GM21381 (cell line): ENCODE measurements around the gene ZIC3.
"Not testable (repeated sequence)": the region's sequence is repeated elsewhere in the genome, so short reads cannot be mapped to it uniquely, and the experiment has no call there.

ENCODE experiments used
- ATAC-seq: cut with Tn5 transposase; IDR thresholded peaks from one replicate; pipeline ENCODE4 v1.9.1; 2021; ENCODE audit warnings: mild to moderate bottlenecking, moderate library complexity; ENCODE audit not compliant: unreplicated experiment

The ZIC3 gene

GRCh38 chrX:137565921-137566745 is at the start of gene ZIC3:
TSS of gene ZIC3 (plus strand) at chrX:137566127. CDS start at chrX:137566692, 565 bp downstream.
- no peak for ATAC-seq

GRCh38 chrX:137519459-137519858 is 46.5 kb upstream of the ZIC3 start:
- ATAC-seq, result no peak

- ATAC-seq, result no peak
Observed at GRCh38 chrX:137545711-137546651, 19.9 kb upstream of the ZIC3 start.

GRCh38 chrX:137547291-137547690 is 18.6 kb upstream of the ZIC3 start:
- ATAC-seq, result no peak

GRCh38 chrX:137548261-137548660 is 17.7 kb upstream of the ZIC3 start:
- ATAC-seq, result no peak

GRCh38 chrX:137549073-137549472 is 16.9 kb upstream of the ZIC3 start:
- ATAC-seq, result no peak

- no peak for ATAC-seq
Observed at GRCh38 chrX:137549851-137550664, 15.9 kb upstream of the ZIC3 start.

- ATAC-seq, result no peak
Observed at GRCh38 chrX:137550665-137551261, 15.2 kb upstream of the ZIC3 start.

GRCh38 chrX:137552098-137552497 is 13.8 kb upstream of the ZIC3 start:
- ATAC-seq, result not testable (repeated sequence)

- no peak for ATAC-seq
Observed at GRCh38 chrX:137562096-137562495, 3.8 kb upstream of the ZIC3 start.

- ATAC-seq, result no peak
Observed at GRCh38 chrX:137563681-137564651, 2.0 kb upstream of the ZIC3 start.

- no peak for ATAC-seq
Observed at GRCh38 chrX:137565318-137565904, 516 bp upstream of the ZIC3 start.

GRCh38 chrX:137566746-137567679 is 1.1 kb downstream of the ZIC3 start:
- ATAC-seq, result no peak

- no peak for ATAC-seq
Observed at GRCh38 chrX:137567682-137568232, 1.8 kb downstream of the ZIC3 start.

GRCh38 chrX:137568741-137569469 is 3.0 kb downstream of the ZIC3 start:
- no peak for ATAC-seq

GRCh38 chrX:137569470-137569891 is 3.6 kb downstream of the ZIC3 start:
- ATAC-seq, result no peak
